IMR-90 (cell line): Measurements from ENCODE around the gene BAD. TPM values are rescaled to one million over a fixed set of nuclear protein-coding genes. Genes with fewer than 3 reads are reported as not detected.

Experiments used
- ATAC-seq: fragments of 200-7000 bp; cut with Tn5 transposase; 2 replicates; pipeline ENCODE4 v1.9.1; 2020; ENCODE audit warnings: low read depth, mild to moderate bottlenecking, moderate library complexity
- BruUV-seq: library from RNA; stranded (reverse); fragments of 400-500 nt; replicated peaks from 2 replicates; lab custom pipeline; 2021; lab: Mats Ljungman, UMichigan
- CTCF ChIA-PET: fragments of 300-600 bp; formaldehyde crosslinking; extraction: SDS; loops from one replicate; lab custom pipeline; 2021; ENCODE audit warnings: antibody characterized with exemption; lab: Yijun Ruan, JAX
- POLR2A ChIA-PET: fragments of 300-600 bp; sonication (Branson Sonifier 250); formaldehyde crosslinking; loops from one replicate; lab custom pipeline; 2022; ENCODE audit warnings: antibody characterized with exemption; ENCODE audit not compliant: unreplicated experiment; lab: Charles Lee
- DNase-seq: peaks from one replicate; pipeline ENCODE4 v3.0.0; 2013
- H2AFZ ChIP-seq: replicated peaks from 2 replicates; pipeline ENCODE3; 2013; ENCODE audit warnings: low read length, mild to moderate bottlenecking; ENCODE audit not compliant: poor library complexity
- H2AK5ac ChIP-seq: 2 replicates; pipeline ENCODE4 v1.6.1; 2013; ENCODE audit warnings: low read depth, low read length, inconsistent platforms
- H2AK9ac ChIP-seq: replicated peaks from 2 replicates; pipeline ENCODE3; 2013; ENCODE audit warnings: mild to moderate bottlenecking, low read depth, low read length, moderate library complexity; ENCODE audit not compliant: poor library complexity
- H2BK120ac ChIP-seq: 2 replicates; pipeline ENCODE4 v1.6.1; 2013; ENCODE audit warnings: low read depth, low read length, inconsistent platforms
- H2BK15ac ChIP-seq: 3 replicates; pipeline ENCODE4 v1.6.1; 2013; ENCODE audit warnings: low read depth, low read length, inconsistent platforms
- H2BK20ac ChIP-seq: 2 replicates; pipeline ENCODE4 v1.6.1; 2013; ENCODE audit warnings: low read depth, mild to moderate bottlenecking, inconsistent platforms, low read length, moderate library complexity
- H2BK5ac ChIP-seq: 2 replicates; pipeline ENCODE4 v1.6.1; 2013; ENCODE audit warnings: mild to moderate bottlenecking, low read depth, low read length, inconsistent platforms; ENCODE audit not compliant: poor library complexity, severe bottlenecking
- H3K14ac ChIP-seq: replicated peaks from 2 replicates; pipeline ENCODE4 v1.6.1; 2013; ENCODE audit warnings: low read depth, low read length, inconsistent platforms
- H3K18ac ChIP-seq: 2 replicates; pipeline ENCODE4 v1.6.1; 2013; ENCODE audit warnings: low read depth, low read length, control low read depth
- H3K23ac ChIP-seq: 2 replicates; pipeline ENCODE4 v1.6.1; 2013; ENCODE audit warnings: low read depth, low read length, inconsistent platforms
- H3K27ac ChIP-seq: 2 replicates; pipeline ENCODE4 v1.5.1; 2013; ENCODE audit warnings: mild to moderate bottlenecking, control low read depth, low read length; ENCODE audit not compliant: insufficient read depth
- H3K27me3 ChIP-seq: 2 replicates; pipeline ENCODE4 v1.6.1; 2013; ENCODE audit warnings: low read length; ENCODE audit not compliant: control insufficient read depth, insufficient read depth
- H3K36me3 ChIP-seq: 2 replicates; pipeline ENCODE4 v1.6.1; 2013; ENCODE audit warnings: low read length, mixed read lengths; ENCODE audit not compliant: control insufficient read depth, insufficient read depth
- H3K4ac ChIP-seq: 2 replicates; pipeline ENCODE4 v1.6.1; 2013; ENCODE audit warnings: low read depth, low read length, inconsistent platforms
- H3K4me1 ChIP-seq: 2 replicates; pipeline ENCODE4 v1.6.1; 2013; ENCODE audit warnings: low read length, mixed read lengths; ENCODE audit not compliant: control insufficient read depth, insufficient read depth
- H3K4me2 ChIP-seq: 2 replicates; pipeline ENCODE4 v1.6.1; 2013; ENCODE audit warnings: low read depth, mild to moderate bottlenecking, control low read depth, low read length, moderate library complexity
- H3K4me3 ChIP-seq: 2 replicates; pipeline ENCODE4 v1.5.1; 2013; ENCODE audit warnings: low read depth, mild to moderate bottlenecking, control low read depth, low read length, moderate library complexity; ENCODE audit not compliant: insufficient read depth
- H3K56ac ChIP-seq: 2 replicates; pipeline ENCODE4 v1.6.1; 2013; ENCODE audit warnings: low read length, inconsistent platforms; ENCODE audit not compliant: insufficient read depth; ENCODE audit errors: extremely low read depth
- H3K79me1 ChIP-seq, 2 experiments: 2 replicates each; pipeline ENCODE4 v1.6.1; 2013; ENCODE audit warnings: low read length in 2 of 2, inconsistent platforms in 1 of 2, low read depth in 1 of 2
- H3K9ac ChIP-seq: 2 replicates; pipeline ENCODE4 v1.6.1; 2013; ENCODE audit warnings: low read depth, low read length, control low read depth
- H3K9me1 ChIP-seq: 2 replicates; pipeline ENCODE4 v1.6.1; 2013; ENCODE audit warnings: low read length, inconsistent platforms; ENCODE audit not compliant: insufficient read depth
- H3K9me3 ChIP-seq: 2 replicates; pipeline ENCODE4 v1.6.1; 2013; ENCODE audit warnings: low read length; ENCODE audit not compliant: control insufficient read depth, insufficient read depth
- H4K20me1 ChIP-seq: 2 replicates; pipeline ENCODE4 v1.6.1; 2013; ENCODE audit warnings: low read length, inconsistent platforms; ENCODE audit not compliant: insufficient read depth
- H4K5ac ChIP-seq: 2 replicates; pipeline ENCODE4 v1.6.1; 2013; ENCODE audit warnings: mild to moderate bottlenecking, low read depth, low read length, control low read depth
- H4K8ac ChIP-seq, 2 experiments: 2 replicates each; pipeline ENCODE4 v1.6.1; 2013; ENCODE audit warnings: low read depth in 2 of 2, low read length in 2 of 2, control low read depth in 1 of 2, inconsistent platforms in 1 of 2
- H4K91ac ChIP-seq: 2 replicates; pipeline ENCODE4 v1.6.1; 2013; ENCODE audit warnings: low read depth, low read length, inconsistent platforms; ENCODE audit not compliant: insufficient read depth
- CHD1 ChIP-seq: IDR thresholded peaks from 2 replicates; pipeline ENCODE4 v1.6.1; 2012; ENCODE audit warnings: low read depth, low read length, improper control_type of control experiment
- RCOR1 ChIP-seq: IDR thresholded peaks from 2 replicates; pipeline ENCODE4 v1.6.1; 2012; ENCODE audit warnings: mild to moderate bottlenecking, low read length, improper control_type of control experiment; ENCODE audit not compliant: insufficient replicate concordance
- WGBS, 2 experiments: methylation state at CpG; one replicate each; pipeline versions ENCODE4 v1.1.5 to v1.1.7; 2013; ENCODE audit warnings: missing lambda C conversion rate in 2 of 2; ENCODE audit not compliant: insufficient read length in 1 of 2; ENCODE audit errors: extremely low coverage in 2 of 2; 5-methylcytosine and 5-hydroxymethylcytosine counted together
- dilution Hi-C: fragments of 300-500 bp; cut with HindIII; formaldehyde crosslinking; loops from one replicate; pipeline ENCODE4 v1.14.3; 2018; ENCODE audit warnings: low sequenced_read_pairs; ENCODE audit not compliant: unreplicated experiment
- in situ Hi-C: fragments of 300-500 bp; cut with MboI; formaldehyde crosslinking; loops from 3 replicates; pipeline ENCODE4 v1.14.3; 2019; ENCODE audit warnings: low sequenced_read_pairs, inconsistent platforms, mixed read lengths
- intact Hi-C: fragments of 100-400 bp; cut with micrococcal nuclease; formaldehyde crosslinking; loops from 2 replicates; pipeline ENCODE4 v1.10.0; 2022
- polyA plus RNA-seq, 3 experiments: library from polyadenylated mRNA; depleted of rRNA; stranded (reverse); fragments of >200 nt; gene quantifications; 2 replicates each; pipeline ENCODE4 v1.2.3, GENCODE V29; 2012; ENCODE audit warnings: low replicate concordance in 1 of 3
- total RNA-seq: library from RNA; depleted of rRNA; stranded (reverse); fragments of >200 nt; gene quantifications from 2 replicates; pipeline ENCODE4 v1.2.3, GENCODE V29; 2012

The BAD gene
- total and polyA plus RNA-seq, 2 of the 4 experiments (the other 2 are of a cell fraction), result 30.3 to 68.0 TPM

- no peak overlapping the region for H2AK9ac ChIP-seq
- H3K4me3 ChIP-seq, result no peak overlapping the region
- no peak overlapping the region for H3K23ac ChIP-seq
- H3K27ac ChIP-seq, result no peak overlapping the region
- TF ChIP-seq RCOR1 (no peak), CHD1 (no peak)
- H4K91ac ChIP-seq, result no peak overlapping the region
- intact Hi-C loops (no loop called here), dilution Hi-C loops (no loop called here), in situ Hi-C loops (no loop called here)
- H2BK15ac ChIP-seq, result no peak overlapping the region
- no peaks in the 10 kb centered on the region for H3K79me1 ChIP-seq
- no peak overlapping the region for H4K5ac ChIP-seq
- no peak for DNase-seq
- H2BK20ac ChIP-seq, result no peak overlapping the region
- no peak overlapping the region for H4K8ac ChIP-seq
- H3K14ac ChIP-seq, result no peak overlapping the region
- H3K9me1 ChIP-seq, result no peaks in the 10 kb centered on the region
- CTCF ChIA-PET, result no interaction called here
- no peak overlapping the region for H2AK5ac ChIP-seq
- peaks cover 7% of the 10 kb centered on the region; the same call in 1 of the 2 replicates for H4K20me1 ChIP-seq
- H3K4me1 ChIP-seq, result peaks cover 7% of the 10 kb centered on the region
- no peak for ATAC-seq
- no CpG with 5 or more reads among the region's 4 CpGs for WGBS, 2 experiments
- no peak overlapping the region for H2BK5ac ChIP-seq
- no peak overlapping the region for H3K18ac ChIP-seq
- no peak overlapping the region for H2AFZ ChIP-seq
- BruUV-seq, result no TSS peak
- POLR2A ChIA-PET, result no interaction called here
- no peak overlapping the region for H3K9ac ChIP-seq
- H3K27me3 ChIP-seq, result peaks cover 98% of the 10 kb centered on the region
- H3K9me3 ChIP-seq, result no peaks in the 10 kb centered on the region
- no peaks in the 10 kb centered on the region for H3K36me3 ChIP-seq
- no peak overlapping the region for H2BK120ac ChIP-seq
- H3K4ac ChIP-seq, result no peak overlapping the region
- H3K56ac ChIP-seq, result no peak overlapping the region
- H3K4me2 ChIP-seq, result no peak overlapping the region
These were observed 11.3 kb upstream of the BAD start for GRCh38 chr11:64295760-64296159.
